ENCODE results near the gene ANXA9.
A peak's percentile ranks its signal among the peaks of the same experiment; 100 is the strongest.

The ANXA9 gene, protein sequence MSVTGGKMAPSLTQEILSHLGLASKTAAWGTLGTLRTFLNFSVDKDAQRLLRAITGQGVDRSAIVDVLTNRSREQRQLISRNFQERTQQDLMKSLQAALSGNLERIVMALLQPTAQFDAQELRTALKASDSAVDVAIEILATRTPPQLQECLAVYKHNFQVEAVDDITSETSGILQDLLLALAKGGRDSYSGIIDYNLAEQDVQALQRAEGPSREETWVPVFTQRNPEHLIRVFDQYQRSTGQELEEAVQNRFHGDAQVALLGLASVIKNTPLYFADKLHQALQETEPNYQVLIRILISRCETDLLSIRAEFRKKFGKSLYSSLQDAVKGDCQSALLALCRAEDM

DNA sequence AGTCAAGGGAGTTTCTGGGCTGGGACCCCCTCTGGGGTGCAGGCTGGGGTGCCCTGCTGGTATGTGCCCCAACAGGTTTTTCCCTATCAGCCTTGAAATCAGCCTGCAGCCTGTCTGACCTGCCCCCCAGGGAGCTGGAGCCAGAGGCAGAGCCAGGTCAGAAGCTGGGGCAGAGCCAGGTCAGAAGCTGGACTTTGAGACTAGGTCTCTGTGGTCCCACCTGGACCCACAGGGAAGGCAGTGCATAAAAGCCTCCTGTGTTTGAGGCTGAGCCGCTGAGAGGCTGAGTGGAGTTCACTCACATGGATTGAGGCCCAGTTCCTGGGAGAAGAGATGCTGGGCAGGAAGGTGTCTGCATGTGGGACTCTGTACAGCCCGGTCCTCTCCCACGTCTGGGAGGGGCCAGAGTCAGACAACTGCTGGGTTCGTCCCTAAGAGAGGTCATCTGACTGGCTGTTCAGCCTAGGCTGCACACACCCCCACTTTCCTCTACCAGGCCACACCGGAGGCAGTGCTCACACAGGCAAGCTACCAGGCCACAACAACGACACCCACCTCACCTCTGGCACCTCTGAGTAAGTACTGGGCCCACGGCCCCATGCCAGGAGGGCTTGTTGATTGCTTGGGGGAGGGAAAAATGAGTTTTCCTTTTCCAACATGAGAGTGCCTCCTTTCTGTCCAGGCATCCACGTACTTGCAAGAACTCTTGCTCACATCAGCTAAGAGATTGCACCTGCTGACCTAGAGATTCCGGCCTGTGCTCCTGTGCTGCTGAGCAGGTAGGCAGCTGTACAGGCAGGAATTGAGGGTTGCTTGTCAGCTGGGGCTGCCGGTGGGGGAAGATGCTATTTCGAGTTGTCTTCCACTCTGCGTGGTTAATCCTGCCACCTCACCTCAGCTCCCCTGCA, at the start of gene ANXA9:
Gene ANXA9, plus strand, starts transcription at position 488 of the 908 bp plus-strand sequence. CDS start 814 bp downstream, outside the sequence.
- ChIA-PET POLR2A (interaction anchor here (0.5 to 1.3 kb wide), 5 partner anchors 12 to 363 kb away, joined by 4 to 7 read pairs (median 6); no protein-coding TSS in a partner anchor), CTCF (interaction anchor here (0.7 to 7.2 kb wide), 12 partner anchors 11 to 727 kb away, joined by 3 to 65 read pairs (median 6); partner anchors contain the start of gene MINDY1)
- H3K4me1 ChIP-seq (ENCODE audit: control insufficient read depth, insufficient read depth, low read length): peaks cover 5% of the 10 kb centered on the region; the same call in 1 of the 2 replicates
- no peak within 1 kb of the TSS for H3K27ac ChIP-seq (ENCODE audit: extremely low read depth, low read depth, low read length)
- no peak within 1 kb of the TSS for H3K4me3 ChIP-seq (ENCODE audit: low read depth, low read length)
- H3K9me3 ChIP-seq (ENCODE audit: control insufficient read depth, insufficient read depth, low read depth, low read length): no peaks in the 10 kb centered on the region
- no peaks in the 10 kb centered on the region for H3K36me3 ChIP-seq (ENCODE audit: control insufficient read depth in 2 of 2, insufficient read depth in 1 of 2, low read length in 2 of 2)
- no peak for TF ChIP-seq ZNF239 (tag by site-specific recombination; IDR thresholded peaks at IDR 0.05)
- no peak for TF ChIP-seq BCL11A (tag by site-specific recombination; IDR thresholded peaks at IDR 0.05; ENCODE audit: low read depth)
- no peak for TF ChIP-seq ZNF16 (tag by site-specific recombination; IDR thresholded peaks at IDR 0.05; ENCODE audit: low read depth)
- TF ChIP-seq ZNF621 (tag by site-specific recombination; IDR thresholded peaks at IDR 0.05): no peak
- TF ChIP-seq ZNF184 (tag by site-specific recombination; IDR thresholded peaks at IDR 0.05): no peak
- TF ChIP-seq, protein P1, sequence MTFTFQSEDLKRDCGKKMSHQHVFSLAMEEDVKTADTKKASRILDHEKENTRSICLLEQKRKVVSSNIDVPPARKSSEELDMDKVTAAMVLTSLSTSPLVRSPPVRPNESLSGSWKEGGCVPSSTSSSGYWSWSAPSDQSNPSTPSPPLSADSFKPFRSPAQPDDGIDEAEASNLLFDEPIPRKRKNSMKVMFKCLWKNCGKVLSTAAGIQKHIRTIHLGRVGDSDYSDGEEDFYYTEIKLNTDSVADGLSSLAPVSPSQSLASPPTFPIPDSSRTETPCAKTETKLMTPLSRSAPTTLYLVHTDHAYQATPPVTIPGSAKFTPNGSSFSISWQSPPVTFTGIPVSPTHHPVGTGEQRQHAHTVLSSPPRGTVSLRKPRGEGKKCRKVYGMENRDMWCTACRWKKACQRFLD (tag by site-specific recombination; IDR thresholded peaks at IDR 0.05): no peak
- no peak for TF ChIP-seq ZNF664 (tag by site-specific recombination; IDR thresholded peaks at IDR 0.05)
- TF ChIP-seq, protein P2, sequence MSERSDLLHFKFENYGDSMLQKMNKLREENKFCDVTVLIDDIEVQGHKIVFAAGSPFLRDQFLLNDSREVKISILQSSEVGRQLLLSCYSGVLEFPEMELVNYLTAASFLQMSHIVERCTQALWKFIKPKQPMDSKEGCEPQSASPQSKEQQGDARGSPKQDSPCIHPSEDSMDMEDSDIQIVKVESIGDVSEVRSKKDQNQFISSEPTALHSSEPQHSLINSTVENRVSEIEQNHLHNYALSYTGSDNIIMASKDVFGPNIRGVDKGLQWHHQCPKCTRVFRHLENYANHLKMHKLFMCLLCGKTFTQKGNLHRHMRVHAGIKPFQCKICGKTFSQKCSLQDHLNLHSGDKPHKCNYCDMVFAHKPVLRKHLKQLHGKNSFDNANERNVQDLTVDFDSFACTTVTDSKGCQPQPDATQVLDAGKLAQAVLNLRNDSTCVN (tag by site-specific recombination; optimal IDR thresholded peaks at IDR 0.05): no peak
- TF ChIP-seq ZFP37 (tag by site-specific recombination; IDR thresholded peaks at IDR 0.05): no peak
- TF ChIP-seq SP2 (tag by site-specific recombination; IDR thresholded peaks at IDR 0.05): peak; percentile 62
- TF ChIP-seq ZNF354C (tag by site-specific recombination; IDR thresholded peaks at IDR 0.05; ENCODE audit: borderline replicate concordance, low read depth): no peak
- no peak for TF ChIP-seq ZNF366 (tag by site-specific recombination; conservative IDR thresholded peaks at IDR 0.05)
- TF ChIP-seq ZNF132 (tag by site-specific recombination; IDR thresholded peaks at IDR 0.05; ENCODE audit: borderline replicate concordance): no peak
- no peak for TF ChIP-seq ZNF529 (tag by site-specific recombination; IDR thresholded peaks at IDR 0.05; ENCODE audit: insufficient replicate concordance)
- TF ChIP-seq ZBTB48 (tag by site-specific recombination; IDR thresholded peaks at IDR 0.05): no peak
- TF ChIP-seq ZNF514 (tag by site-specific recombination; IDR thresholded peaks at IDR 0.05): no peak
- TF ChIP-seq ZNF654 (tag by site-specific recombination; IDR thresholded peaks at IDR 0.05; ENCODE audit: low read depth): no peak
- TF ChIP-seq, protein P3, sequence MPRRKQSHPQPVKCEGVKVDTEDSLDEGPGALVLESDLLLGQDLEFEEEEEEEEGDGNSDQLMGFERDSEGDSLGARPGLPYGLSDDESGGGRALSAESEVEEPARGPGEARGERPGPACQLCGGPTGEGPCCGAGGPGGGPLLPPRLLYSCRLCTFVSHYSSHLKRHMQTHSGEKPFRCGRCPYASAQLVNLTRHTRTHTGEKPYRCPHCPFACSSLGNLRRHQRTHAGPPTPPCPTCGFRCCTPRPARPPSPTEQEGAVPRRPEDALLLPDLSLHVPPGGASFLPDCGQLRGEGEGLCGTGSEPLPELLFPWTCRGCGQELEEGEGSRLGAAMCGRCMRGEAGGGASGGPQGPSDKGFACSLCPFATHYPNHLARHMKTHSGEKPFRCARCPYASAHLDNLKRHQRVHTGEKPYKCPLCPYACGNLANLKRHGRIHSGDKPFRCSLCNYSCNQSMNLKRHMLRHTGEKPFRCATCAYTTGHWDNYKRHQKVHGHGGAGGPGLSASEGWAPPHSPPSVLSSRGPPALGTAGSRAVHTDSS (tag by site-specific recombination; IDR thresholded peaks at IDR 0.05): no peak
- peak; percentile 88 for TF ChIP-seq EGR2 (tag by site-specific recombination; IDR thresholded peaks at IDR 0.05; ENCODE audit: low read depth)
- TF ChIP-seq, protein P4, sequence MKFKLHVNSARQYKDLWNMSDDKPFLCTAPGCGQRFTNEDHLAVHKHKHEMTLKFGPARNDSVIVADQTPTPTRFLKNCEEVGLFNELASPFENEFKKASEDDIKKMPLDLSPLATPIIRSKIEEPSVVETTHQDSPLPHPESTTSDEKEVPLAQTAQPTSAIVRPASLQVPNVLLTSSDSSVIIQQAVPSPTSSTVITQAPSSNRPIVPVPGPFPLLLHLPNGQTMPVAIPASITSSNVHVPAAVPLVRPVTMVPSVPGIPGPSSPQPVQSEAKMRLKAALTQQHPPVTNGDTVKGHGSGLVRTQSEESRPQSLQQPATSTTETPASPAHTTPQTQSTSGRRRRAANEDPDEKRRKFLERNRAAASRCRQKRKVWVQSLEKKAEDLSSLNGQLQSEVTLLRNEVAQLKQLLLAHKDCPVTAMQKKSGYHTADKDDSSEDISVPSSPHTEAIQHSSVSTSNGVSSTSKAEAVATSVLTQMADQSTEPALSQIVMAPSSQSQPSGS (tag by site-specific recombination; IDR thresholded peaks at IDR 0.05; ENCODE audit: low read depth): no peak
- TF ChIP-seq ZNF670 (tag by site-specific recombination; IDR thresholded peaks at IDR 0.05; ENCODE audit: low read depth): no peak
- peak; percentile 88 for TF ChIP-seq ZFHX2 (tag by site-specific recombination; conservative IDR thresholded peaks at IDR 0.05)
- no peak for TF ChIP-seq SETDB1 (IDR thresholded peaks at IDR 0.05; ENCODE audit: insufficient read length, low read length)
- TF ChIP-seq ZNF121 (tag by site-specific recombination; IDR thresholded peaks at IDR 0.05): no peak
- TF ChIP-seq ZNF600 (tag by site-specific recombination; IDR thresholded peaks at IDR 0.05): no peak
- no peak for TF ChIP-seq GFI1B (tag by site-specific recombination; IDR thresholded peaks at IDR 0.05)
- no peak for TF ChIP-seq ZNF274 (IDR thresholded peaks at IDR 0.05; ENCODE audit: low read length)
- no peak for TF ChIP-seq ZNF274 (tag by site-specific recombination; IDR thresholded peaks at IDR 0.05; ENCODE audit: borderline replicate concordance)
- TF ChIP-seq ZNF76 (tag by site-specific recombination; IDR thresholded peaks at IDR 0.05; ENCODE audit: borderline replicate concordance, low read depth): no peak
- no peak for TF ChIP-seq ZNF138 (tag by site-specific recombination; IDR thresholded peaks at IDR 0.05; ENCODE audit: borderline replicate concordance)
- no peak for TF ChIP-seq ZNF548 (tag by site-specific recombination; IDR thresholded peaks at IDR 0.05)
- peak; percentile 34; the same call in 1 of the 2 replicates for TF ChIP-seq GLIS2 (tag by site-specific recombination; IDR thresholded peaks at IDR 0.05)
- peak; percentile 26; the same call in 1 of the 2 replicates for TF ChIP-seq ZNF335 (tag by site-specific recombination; conservative IDR thresholded peaks at IDR 0.05)
